ENCODE measurements around the gene IQGAP2. TPM values are rescaled to one million over a fixed set of nuclear protein-coding genes. Genes with fewer than 3 reads are reported as not detected.

Gene IQGAP2
- polyA plus RNA-seq, 2 donors: 1.4 to 2.0 TPM

DNA sequence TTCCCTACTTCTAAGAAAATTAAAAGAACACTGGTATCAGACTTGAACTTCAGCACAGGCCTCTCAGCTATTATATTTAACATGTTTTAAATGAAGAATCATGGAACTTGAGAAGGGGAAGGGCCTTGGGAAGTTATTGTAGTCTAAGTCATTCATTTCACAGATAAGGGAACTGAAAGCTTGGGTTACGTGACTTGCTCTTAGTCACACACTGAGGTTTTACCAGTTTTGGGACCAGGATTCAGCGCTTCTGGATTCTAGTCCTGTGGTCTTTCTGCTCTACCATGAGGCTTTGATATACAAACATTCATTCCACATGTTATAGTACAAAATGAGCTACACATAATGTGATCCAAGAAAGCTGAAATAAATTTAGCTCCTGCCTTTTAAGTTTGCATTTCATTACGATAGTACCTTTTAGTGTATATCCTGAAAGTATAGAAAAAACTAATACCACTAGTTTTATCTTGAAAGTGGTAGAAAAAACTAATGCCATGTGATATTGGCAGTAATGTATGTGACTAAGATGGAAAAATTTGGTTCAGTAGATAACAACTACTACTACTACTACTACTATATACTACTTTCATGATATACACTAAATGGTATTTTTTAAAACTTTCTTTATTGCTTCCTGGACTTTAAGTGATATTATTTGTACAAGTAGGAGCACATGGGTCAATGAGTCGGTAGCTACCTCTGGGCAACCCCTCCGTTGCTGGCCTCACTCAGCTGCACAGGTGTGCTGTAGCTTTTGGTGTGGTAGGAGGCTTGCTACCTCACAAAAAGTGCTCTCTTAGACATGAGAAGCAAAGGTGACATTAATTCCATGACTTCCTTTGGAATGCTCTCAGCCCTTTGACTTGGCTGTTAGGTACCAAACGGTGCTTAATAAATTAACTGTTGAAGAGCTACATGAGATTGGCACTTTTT, 179.4 kb downstream of the IQGAP2 start:
- H3K9me3 ChIP-seq (ENCODE audit: control insufficient read depth in 2 of 2, insufficient read depth in 1 of 2, low read depth in 1 of 2, low read length in 1 of 2): no peaks in the 10 kb centered on the region
- H3K4me3 ChIP-seq (ENCODE audit: low read depth in 1 of 2, low read length in 2 of 2): no peak overlapping the region
- no peaks in the 10 kb centered on the region for H3K4me1 ChIP-seq (ENCODE audit: control insufficient read depth in 2 of 2, insufficient read depth in 2 of 2, low read length in 1 of 2)
- no peaks in the 10 kb centered on the region for H3K27me3 ChIP-seq (ENCODE audit: control insufficient read depth in 1 of 2, insufficient read depth in 2 of 2, low read length in 2 of 2)
- no peaks in the 10 kb centered on the region for H3K36me3 ChIP-seq (ENCODE audit: control insufficient read depth in 2 of 2, insufficient read depth in 2 of 2, low read length in 1 of 2)
- no peak overlapping the region for H3K27ac ChIP-seq (ENCODE audit: low read depth in 2 of 2, low read length in 1 of 2)
- WGBS, 2 donors: 75 to 83% methylated on average over 6 of the region's 6 CpGs

DNA sequence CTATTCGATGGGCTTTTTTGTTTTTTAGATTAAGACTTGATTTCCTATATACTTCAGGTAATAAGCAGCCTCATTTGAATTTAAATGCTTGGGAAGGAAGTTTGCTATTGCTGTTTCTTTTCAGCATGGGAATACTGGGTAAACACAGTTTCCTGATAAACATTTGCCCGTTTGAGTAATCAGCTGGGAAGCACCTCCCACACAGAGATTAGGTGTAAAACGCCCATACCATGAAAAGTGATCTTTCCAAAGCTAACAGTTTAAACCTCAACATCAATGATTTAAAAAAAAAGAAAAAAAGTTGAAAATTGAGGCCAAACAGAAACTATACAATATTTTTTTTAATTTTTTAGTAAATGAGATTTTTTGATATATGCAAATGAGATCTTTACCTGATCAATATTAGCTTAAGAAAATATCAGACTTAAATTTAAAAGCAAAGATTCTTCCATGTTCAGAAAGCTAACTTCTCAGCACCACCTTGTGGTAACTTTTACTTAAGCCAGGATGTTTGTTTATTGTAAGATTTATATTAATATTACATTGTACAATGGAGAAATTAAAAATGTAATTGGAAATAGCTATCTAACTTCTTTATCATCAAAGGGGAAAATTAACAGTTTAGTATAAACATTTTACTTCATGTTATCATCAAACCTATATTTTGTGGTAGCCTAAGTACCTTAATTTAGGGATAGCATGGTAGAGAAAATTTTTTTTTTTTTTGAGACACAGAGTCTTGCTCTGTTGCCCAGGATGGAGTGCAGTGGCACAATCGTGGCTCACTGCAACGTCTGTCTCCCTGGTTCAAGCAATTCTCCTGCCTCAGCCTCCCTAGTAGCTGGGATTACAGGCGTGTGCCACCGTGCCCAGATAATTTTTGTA, 180.3 kb downstream of the IQGAP2 start:
- no peak overlapping the region for H3K27ac ChIP-seq (ENCODE audit: low read depth in 2 of 2, low read length in 1 of 2)
- 47 to 51% methylated on average over 7 of the region's 7 CpGs for WGBS, 2 donors
- H3K27me3 ChIP-seq (ENCODE audit: control insufficient read depth in 1 of 2, insufficient read depth in 2 of 2, low read length in 2 of 2): no peaks in the 10 kb centered on the region

DNA sequence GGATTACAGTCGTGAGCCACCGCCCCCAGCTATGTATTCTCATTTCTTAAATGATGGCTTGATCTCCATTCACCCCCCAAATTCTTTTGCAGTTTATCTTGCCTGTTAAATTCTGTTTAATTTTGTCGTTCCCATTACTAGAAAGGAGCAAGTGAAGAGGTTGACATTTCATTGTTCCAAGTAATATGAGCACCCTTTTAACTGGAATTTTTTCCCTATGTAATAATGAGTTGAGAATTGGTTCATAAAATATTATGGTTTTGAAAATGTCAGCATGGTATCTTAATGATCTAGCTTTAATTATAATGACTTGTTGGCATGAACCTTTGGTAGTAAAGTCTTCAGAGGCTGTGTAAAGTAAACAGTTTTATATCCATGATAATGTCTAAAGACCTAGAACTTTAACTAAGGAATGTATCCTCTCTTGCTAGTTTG, 182.7 kb downstream of the IQGAP2 start:
- Histone ChIP-seq H3K27ac (ENCODE audit: low read depth in 2 of 2, low read length in 1 of 2) (no peak overlapping the region), H3K4me3 (ENCODE audit: low read depth in 1 of 2, low read length in 2 of 2) (no peak overlapping the region), H3K27me3 (ENCODE audit: control insufficient read depth in 1 of 2, insufficient read depth in 2 of 2, low read length in 2 of 2) (no peaks in the 10 kb centered on the region), H3K36me3 (ENCODE audit: control insufficient read depth in 2 of 2, insufficient read depth in 2 of 2, low read length in 1 of 2) (no peaks in the 10 kb centered on the region), H3K9me3 (ENCODE audit: control insufficient read depth in 2 of 2, insufficient read depth in 1 of 2, low read depth in 1 of 2, low read length in 1 of 2) (no peaks in the 10 kb centered on the region), H3K4me1 (ENCODE audit: control insufficient read depth in 2 of 2, insufficient read depth in 2 of 2, low read length in 1 of 2) (no peaks in the 10 kb centered on the region)
- WGBS, 2 donors: 77 to 85% methylated on average over 3 of the region's 3 CpGs

More for the DNA sequence above, 180.3 kb downstream of the IQGAP2 start:
- H3K9me3 ChIP-seq (ENCODE audit: control insufficient read depth in 2 of 2, insufficient read depth in 1 of 2, low read depth in 1 of 2, low read length in 1 of 2): no peaks in the 10 kb centered on the region
- H3K4me1 ChIP-seq (ENCODE audit: control insufficient read depth in 2 of 2, insufficient read depth in 2 of 2, low read length in 1 of 2): no peaks in the 10 kb centered on the region
- H3K36me3 ChIP-seq (ENCODE audit: control insufficient read depth in 2 of 2, insufficient read depth in 2 of 2, low read length in 1 of 2): no peaks in the 10 kb centered on the region
- H3K4me3 ChIP-seq (ENCODE audit: low read depth in 1 of 2, low read length in 2 of 2): no peak overlapping the region

DNA sequence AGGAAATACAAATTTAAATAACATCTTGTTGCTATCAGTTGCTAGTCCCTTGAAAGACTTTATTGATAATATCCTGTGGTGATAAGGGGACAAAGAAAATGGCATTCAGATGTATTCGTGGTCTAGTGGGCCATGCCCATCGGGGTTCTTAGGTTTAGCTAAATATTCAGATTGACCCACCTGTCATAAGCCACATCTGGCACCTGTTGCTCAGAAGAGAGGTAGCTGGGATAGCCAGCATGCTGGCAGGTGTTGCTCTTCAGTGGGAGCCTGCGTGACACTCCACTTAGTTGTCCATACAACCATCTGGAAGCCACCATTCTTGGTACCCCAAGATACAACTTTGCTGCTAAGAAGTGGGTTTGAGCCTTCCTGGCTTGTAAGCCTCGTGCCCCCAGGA, 183.4 kb downstream of the IQGAP2 start:
- 86 to 93% methylated on average over 4 of the region's 4 CpGs for WGBS, 2 donors
- Histone ChIP-seq H3K27ac (ENCODE audit: low read depth in 2 of 2, low read length in 1 of 2) (no peak overlapping the region), H3K27me3 (ENCODE audit: control insufficient read depth in 1 of 2, insufficient read depth in 2 of 2, low read length in 2 of 2) (no peaks in the 10 kb centered on the region)

DNA sequence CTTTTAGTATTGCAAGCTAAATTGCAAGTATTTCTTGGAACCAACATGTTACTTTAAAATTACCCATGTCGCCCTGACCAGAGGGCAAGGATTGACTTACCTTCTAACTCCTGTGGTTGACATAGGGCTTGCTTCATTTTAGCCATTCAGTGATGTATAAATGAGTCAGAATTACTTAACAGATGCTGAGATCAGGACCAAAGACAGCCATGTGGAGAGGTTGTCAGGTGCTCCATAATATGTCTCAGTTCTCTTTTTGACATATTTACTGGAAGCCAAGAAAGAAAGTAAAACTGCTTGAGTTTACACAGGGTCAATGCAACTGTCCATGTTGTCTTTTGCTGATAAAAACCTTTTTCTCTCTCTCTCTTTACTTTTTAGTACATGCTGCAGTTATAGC, 186.9 kb downstream of the IQGAP2 start:
- Histone ChIP-seq H3K9me3 (ENCODE audit: control insufficient read depth in 2 of 2, insufficient read depth in 1 of 2, low read depth in 1 of 2, low read length in 1 of 2) (no peaks in the 10 kb centered on the region), H3K36me3 (ENCODE audit: control insufficient read depth in 2 of 2, insufficient read depth in 2 of 2, low read length in 1 of 2) (no peaks in the 10 kb centered on the region), H3K4me3 (ENCODE audit: low read depth in 1 of 2, low read length in 2 of 2) (no peak overlapping the region), H3K27me3 (ENCODE audit: control insufficient read depth in 1 of 2, insufficient read depth in 2 of 2, low read length in 2 of 2) (peaks cover 0 to 2% of the 10 kb centered on the region in 2 donors), H3K27ac (ENCODE audit: low read depth in 2 of 2, low read length in 1 of 2) (no peak overlapping the region), H3K4me1 (ENCODE audit: control insufficient read depth in 2 of 2, insufficient read depth in 2 of 2, low read length in 1 of 2) (no peaks in the 10 kb centered on the region)
- 82 to 85% methylated on average over 1 of the region's 1 CpG for WGBS, 2 donors

More for the DNA sequence above, 183.4 kb downstream of the IQGAP2 start:
- no peaks in the 10 kb centered on the region for H3K9me3 ChIP-seq (ENCODE audit: control insufficient read depth in 2 of 2, insufficient read depth in 1 of 2, low read depth in 1 of 2, low read length in 1 of 2)
- H3K36me3 ChIP-seq (ENCODE audit: control insufficient read depth in 2 of 2, insufficient read depth in 2 of 2, low read length in 1 of 2): no peaks in the 10 kb centered on the region
- H3K4me3 ChIP-seq (ENCODE audit: low read depth in 1 of 2, low read length in 2 of 2): no peak overlapping the region
- no peaks in the 10 kb centered on the region for H3K4me1 ChIP-seq (ENCODE audit: control insufficient read depth in 2 of 2, insufficient read depth in 2 of 2, low read length in 1 of 2)

DNA sequence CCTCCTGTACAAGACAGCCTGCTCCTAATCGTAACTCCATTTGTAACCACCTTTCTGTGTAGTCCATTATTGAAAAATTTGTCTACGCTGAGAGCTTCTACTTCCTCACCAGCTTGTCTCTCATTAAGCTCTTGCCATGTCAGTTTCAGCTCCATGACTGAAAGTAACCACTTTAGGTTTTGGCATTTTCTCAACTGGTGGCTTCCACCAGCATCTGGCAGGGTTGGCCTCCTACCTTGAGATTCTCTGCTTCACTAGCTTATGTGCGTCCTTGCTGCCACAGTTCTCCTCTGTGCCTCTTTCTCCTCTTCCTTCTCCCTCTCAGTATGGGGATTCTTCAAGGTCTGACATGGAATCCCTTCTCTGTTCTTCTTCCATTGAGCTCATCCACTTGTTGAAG, 188.3 kb downstream of the IQGAP2 start:
- Histone ChIP-seq H3K9me3 (ENCODE audit: control insufficient read depth in 2 of 2, insufficient read depth in 1 of 2, low read depth in 1 of 2, low read length in 1 of 2) (no peaks in the 10 kb centered on the region), H3K4me3 (ENCODE audit: low read depth in 1 of 2, low read length in 2 of 2) (no peak overlapping the region), H3K36me3 (ENCODE audit: control insufficient read depth in 2 of 2, insufficient read depth in 2 of 2, low read length in 1 of 2) (no peaks in the 10 kb centered on the region), H3K4me1 (ENCODE audit: control insufficient read depth in 2 of 2, insufficient read depth in 2 of 2, low read length in 1 of 2) (no peaks in the 10 kb centered on the region), H3K27ac (ENCODE audit: low read depth in 2 of 2, low read length in 1 of 2) (no peak overlapping the region), H3K27me3 (ENCODE audit: control insufficient read depth in 1 of 2, insufficient read depth in 2 of 2, low read length in 2 of 2) (peaks cover 0 to 2% of the 10 kb centered on the region in 2 donors)
- WGBS, 2 donors: 95 to 96% methylated on average over 3 of the region's 3 CpGs

DNA sequence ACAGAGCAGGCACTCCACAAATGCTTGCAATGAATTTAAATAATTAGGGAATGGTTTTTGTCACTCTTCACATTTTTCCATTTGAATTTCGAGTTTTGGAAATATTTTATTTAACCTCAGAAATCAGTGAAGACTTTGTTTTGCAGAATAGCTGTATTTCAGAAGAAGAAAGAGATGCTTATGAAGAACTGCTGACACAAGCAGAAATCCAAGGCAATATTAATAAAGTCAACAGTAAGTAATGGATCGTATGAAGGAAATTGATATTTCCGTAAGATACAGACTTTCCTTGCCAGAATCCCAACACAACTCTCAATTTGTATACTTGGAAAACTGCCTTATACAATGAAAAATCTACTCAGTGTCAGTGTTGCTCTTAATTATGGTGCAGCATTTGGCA, 189.6 kb downstream of the IQGAP2 start:
- peaks cover 0 to 2% of the 10 kb centered on the region in 2 donors for H3K27me3 ChIP-seq (ENCODE audit: control insufficient read depth in 1 of 2, insufficient read depth in 2 of 2, low read length in 2 of 2)
- H3K4me1 ChIP-seq (ENCODE audit: control insufficient read depth in 2 of 2, insufficient read depth in 2 of 2, low read length in 1 of 2): no peaks in the 10 kb centered on the region
- no peaks in the 10 kb centered on the region for H3K36me3 ChIP-seq (ENCODE audit: control insufficient read depth in 2 of 2, insufficient read depth in 2 of 2, low read length in 1 of 2)
- H3K27ac ChIP-seq (ENCODE audit: low read depth in 2 of 2, low read length in 1 of 2): no peak overlapping the region
- no peak overlapping the region for H3K4me3 ChIP-seq (ENCODE audit: low read depth in 1 of 2, low read length in 2 of 2)
- WGBS, 2 donors: 66 to 70% methylated on average over 3 of the region's 3 CpGs
- H3K9me3 ChIP-seq (ENCODE audit: control insufficient read depth in 2 of 2, insufficient read depth in 1 of 2, low read depth in 1 of 2, low read length in 1 of 2): no peaks in the 10 kb centered on the region

DNA sequence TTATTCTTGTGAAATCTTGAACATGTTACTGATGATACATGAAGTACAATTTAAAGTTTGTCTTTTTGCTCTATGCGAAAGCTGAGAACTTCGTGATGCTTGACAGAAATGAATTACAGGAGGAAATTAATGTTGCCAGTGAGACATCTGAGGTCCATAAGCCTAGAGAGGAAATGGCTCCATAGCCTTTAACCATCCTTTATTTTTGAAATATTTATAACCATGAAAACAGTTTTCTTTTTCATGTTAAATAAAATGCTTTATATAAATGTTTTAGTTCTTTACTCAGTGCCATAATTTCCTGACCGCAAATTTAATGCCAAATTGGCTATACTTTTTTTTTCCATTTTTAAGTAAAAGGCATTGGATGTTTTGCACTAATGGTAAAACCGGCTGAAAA, 191.0 kb downstream of the IQGAP2 start:
- 80 to 83% methylated on average over 4 of the region's 4 CpGs for WGBS, 2 donors

DNA sequence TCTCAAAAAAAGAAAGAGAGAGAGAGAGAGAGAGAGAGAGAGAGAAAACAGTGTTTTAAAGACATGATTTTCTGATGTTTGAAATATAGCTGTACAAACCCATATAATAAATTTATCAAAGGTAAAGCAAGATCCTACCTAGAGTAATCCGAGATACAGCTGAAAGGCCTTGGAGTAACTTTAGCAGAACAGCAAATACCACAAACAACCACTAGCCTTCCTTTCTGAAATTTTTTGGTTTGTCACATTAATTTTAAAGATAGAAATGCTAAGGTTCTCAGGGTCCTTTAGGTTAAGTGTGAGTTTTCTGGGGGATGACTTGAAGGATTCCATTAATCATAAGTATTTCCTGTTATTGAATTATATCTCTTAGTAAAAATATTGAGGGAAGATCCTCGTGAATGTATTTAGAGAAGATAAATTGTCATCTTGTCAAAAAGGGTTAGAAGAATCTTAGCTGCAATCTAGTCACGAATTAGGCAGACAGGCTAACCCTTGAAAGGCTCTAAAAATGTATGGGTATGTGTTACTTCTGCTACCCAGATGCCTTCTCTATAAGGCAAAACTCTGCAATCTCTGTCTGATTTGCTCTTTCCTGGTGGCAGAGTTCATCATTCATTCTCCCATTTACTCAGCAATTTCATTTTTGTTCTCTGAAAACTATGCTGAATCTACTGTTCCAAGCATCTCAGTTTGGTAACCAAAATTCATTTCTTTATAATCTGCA, 192.8 kb downstream of the IQGAP2 start:
- WGBS, 2 donors: 79 to 82% methylated on average over 3 of the region's 3 CpGs
- Histone ChIP-seq H3K9me3 (ENCODE audit: control insufficient read depth in 2 of 2, insufficient read depth in 1 of 2, low read depth in 1 of 2, low read length in 1 of 2) (no peaks in the 10 kb centered on the region), H3K27ac (ENCODE audit: low read depth in 2 of 2, low read length in 1 of 2) (no peak overlapping the region), H3K4me3 (ENCODE audit: low read depth in 1 of 2, low read length in 2 of 2) (no peak overlapping the region), H3K4me1 (ENCODE audit: control insufficient read depth in 2 of 2, insufficient read depth in 2 of 2, low read length in 1 of 2) (no peaks in the 10 kb centered on the region), H3K27me3 (ENCODE audit: control insufficient read depth in 1 of 2, insufficient read depth in 2 of 2, low read length in 2 of 2) (peaks cover 0 to 2% of the 10 kb centered on the region in 2 donors), H3K36me3 (ENCODE audit: control insufficient read depth in 2 of 2, insufficient read depth in 2 of 2, low read length in 1 of 2) (no peaks in the 10 kb centered on the region)

More for the DNA sequence above, 191.0 kb downstream of the IQGAP2 start:
- Histone ChIP-seq H3K36me3 (ENCODE audit: control insufficient read depth in 2 of 2, insufficient read depth in 2 of 2, low read length in 1 of 2) (no peaks in the 10 kb centered on the region), H3K27ac (ENCODE audit: low read depth in 2 of 2, low read length in 1 of 2) (no peak overlapping the region), H3K27me3 (ENCODE audit: control insufficient read depth in 1 of 2, insufficient read depth in 2 of 2, low read length in 2 of 2) (peaks cover 0 to 2% of the 10 kb centered on the region in 2 donors), H3K9me3 (ENCODE audit: control insufficient read depth in 2 of 2, insufficient read depth in 1 of 2, low read depth in 1 of 2, low read length in 1 of 2) (no peaks in the 10 kb centered on the region), H3K4me1 (ENCODE audit: control insufficient read depth in 2 of 2, insufficient read depth in 2 of 2, low read length in 1 of 2) (no peaks in the 10 kb centered on the region), H3K4me3 (ENCODE audit: low read depth in 1 of 2, low read length in 2 of 2) (no peak overlapping the region)

Data from esophagus (tissue), 2 donors.